ENCODE measurements around the gene TLE3. TPM values are rescaled to one million over a fixed set of nuclear protein-coding genes. Genes with fewer than 3 reads are reported as not detected.
A peak's percentile ranks its signal among the peaks of the same experiment; 100 is the strongest.

Gene TLE3
- total RNA-seq, 1 experiment from 2014 or later: 98.2 TPM

DNA sequence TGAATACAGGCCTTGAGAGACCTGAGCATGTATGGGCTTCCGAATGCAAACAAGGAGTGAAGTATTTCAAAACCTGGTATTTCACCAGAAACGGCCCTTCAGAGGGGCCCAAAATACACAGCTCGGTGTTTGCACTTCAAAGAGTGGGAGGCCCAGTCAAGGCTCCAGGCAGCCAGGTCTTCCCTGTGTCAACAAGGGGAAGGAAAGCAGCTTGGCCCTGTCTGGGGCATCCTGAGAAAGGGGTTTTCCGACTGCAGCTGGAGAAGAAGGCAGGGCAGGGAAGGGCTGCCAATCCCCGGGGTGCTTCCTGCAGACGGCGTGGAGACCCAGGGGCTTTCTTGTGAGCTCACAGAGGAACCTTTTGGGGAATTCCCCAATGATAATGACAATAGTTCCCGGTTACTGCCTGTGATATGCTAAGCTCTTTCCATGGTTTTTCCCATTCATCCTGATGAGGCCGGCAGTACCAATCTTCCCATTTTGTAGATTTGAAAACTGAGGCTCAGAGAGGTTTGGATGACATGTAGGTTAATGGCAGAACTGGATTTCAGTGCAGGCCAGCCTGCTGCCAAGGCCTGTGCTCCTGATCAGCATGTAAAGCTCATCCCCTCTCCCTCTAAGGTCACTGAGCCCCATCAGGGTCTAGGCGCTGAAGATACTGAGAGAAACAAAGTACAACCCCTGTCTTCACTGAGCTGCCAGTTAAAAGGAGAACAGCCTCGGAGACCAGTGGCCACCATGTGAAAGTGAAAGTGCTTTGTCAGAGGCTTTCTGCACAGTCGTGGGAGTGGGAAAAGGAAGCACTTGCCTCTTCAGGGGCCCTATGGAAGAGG is 43.0 kb upstream of the TLE3 start:
- Histone ChIP-seq H3K9ac (ENCODE audit: extremely low read depth, insufficient read length, low read length) (no peak overlapping the region), H3K9me3 (ENCODE audit: control insufficient read depth, low read depth, low read length) (no peaks in the 10 kb centered on the region), H4K91ac (ENCODE audit: insufficient read length, low read depth, low read length) (no peak overlapping the region), H3K4me1 (ENCODE audit: insufficient read depth, low read length) (peaks cover 7% of the 10 kb centered on the region; the same call in 1 of the 2 replicates), H2AK5ac (ENCODE audit: insufficient read length, low read length) (no peak overlapping the region), H3K4ac (ENCODE audit: low read depth, low read length) (no peak overlapping the region), H4K20me1 (ENCODE audit: control insufficient read depth, insufficient read depth, insufficient read length) (no peaks in the 10 kb centered on the region), H3K27ac (ENCODE audit: insufficient read length, low read depth, low read length) (no peak overlapping the region), H3K23ac (ENCODE audit: insufficient read length, low read depth, low read length) (no peak overlapping the region), H3T11ph (ENCODE audit: low read length) (no peak overlapping the region), H4K5ac (ENCODE audit: insufficient read length, low read depth, low read length) (no peak overlapping the region), H3K79me1 (ENCODE audit: insufficient read depth, low read depth, low read length, poor library complexity, severe bottlenecking) (no peaks in the 10 kb centered on the region), H3K79me2 (ENCODE audit: insufficient read depth, low read length) (0 out of 2 replicates have a peak, but pooled peaks cover 2% of the 10 kb centered on the region), H3K4me2 (ENCODE audit: insufficient read depth, insufficient read length, low read length) (no peak overlapping the region), H2AFZ (ENCODE audit: low read length) (no peak overlapping the region), H3K18ac (ENCODE audit: insufficient read length, low read depth, low read length) (peak overlapping the region; percentile 38), H2BK20ac (ENCODE audit: low read depth, low read length, poor library complexity, severe bottlenecking) (no peak overlapping the region), H3K56ac (ENCODE audit: insufficient read length, low read depth, low read length) (no peak overlapping the region), H3K27me3 (ENCODE audit: insufficient read depth, low read length) (no peaks in the 10 kb centered on the region), H2BK12ac (ENCODE audit: insufficient read length, low read depth, low read length) (no peak overlapping the region), H2BK5ac (ENCODE audit: insufficient read length, low read length) (no peak overlapping the region), H4K8ac (replicated peaks; ENCODE audit: insufficient read length, low read depth, low read length) (no peak overlapping the region), H2BK120ac (ENCODE audit: low read depth, low read length, poor library complexity, severe bottlenecking) (no peak overlapping the region), H3K14ac (ENCODE audit: insufficient read depth, low read length) (peak overlapping the region; percentile 60; the same call in 1 of the 2 replicates), H3K23me2 (ENCODE audit: insufficient read length, low read depth, low read length, poor library complexity, severe bottlenecking) (no peaks in the 10 kb centered on the region), H2BK15ac (ENCODE audit: low read depth, low read length) (no peak overlapping the region)
- H3K27me3 Mint-ChIP-seq (ENCODE audit: low read depth): peaks cover 44% of the 10 kb centered on the region
- no peak overlapping the region for H3K4me3 Mint-ChIP-seq
- peaks cover 0 to 3% of the 10 kb centered on the region in 2 experiments; a peak in 1 of 5 replicates for H3K9me3 Mint-ChIP-seq
- no CpG with 5 or more reads among the region's 12 CpGs for WGBS (ENCODE audit: extremely low coverage, insufficient read length, low lambda C conversion rate)
- peak; percentile 77 for DNase-seq
- no peaks in the 10 kb centered on the region; a peak in 1 of 7 replicates for H3K36me3 Mint-ChIP-seq (ENCODE audit: insufficient read depth in 1 of 3, low read depth in 3 of 3)
- H3K27ac Mint-ChIP-seq: peak overlapping the region; percentile 38 to 64 (median 53); a peak in 3 of 7 replicates
- TF ChIP-seq, protein P1, sequence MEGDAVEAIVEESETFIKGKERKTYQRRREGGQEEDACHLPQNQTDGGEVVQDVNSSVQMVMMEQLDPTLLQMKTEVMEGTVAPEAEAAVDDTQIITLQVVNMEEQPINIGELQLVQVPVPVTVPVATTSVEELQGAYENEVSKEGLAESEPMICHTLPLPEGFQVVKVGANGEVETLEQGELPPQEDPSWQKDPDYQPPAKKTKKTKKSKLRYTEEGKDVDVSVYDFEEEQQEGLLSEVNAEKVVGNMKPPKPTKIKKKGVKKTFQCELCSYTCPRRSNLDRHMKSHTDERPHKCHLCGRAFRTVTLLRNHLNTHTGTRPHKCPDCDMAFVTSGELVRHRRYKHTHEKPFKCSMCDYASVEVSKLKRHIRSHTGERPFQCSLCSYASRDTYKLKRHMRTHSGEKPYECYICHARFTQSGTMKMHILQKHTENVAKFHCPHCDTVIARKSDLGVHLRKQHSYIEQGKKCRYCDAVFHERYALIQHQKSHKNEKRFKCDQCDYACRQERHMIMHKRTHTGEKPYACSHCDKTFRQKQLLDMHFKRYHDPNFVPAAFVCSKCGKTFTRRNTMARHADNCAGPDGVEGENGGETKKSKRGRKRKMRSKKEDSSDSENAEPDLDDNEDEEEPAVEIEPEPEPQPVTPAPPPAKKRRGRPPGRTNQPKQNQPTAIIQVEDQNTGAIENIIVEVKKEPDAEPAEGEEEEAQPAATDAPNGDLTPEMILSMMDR (conservative IDR thresholded peaks at IDR 0.05): no peak
- peaks cover 46 to 56% of the 10 kb centered on the region in 2 experiments for H3K4me1 Mint-ChIP-seq

All from H9 (cell line).